Tibial nerve (tissue), 4 donors: Measurements from ENCODE around the gene TCEA2. TPM values are rescaled to one million over a fixed set of nuclear protein-coding genes. Genes with fewer than 3 reads are reported as not detected.

ENCODE experiments used
- DNase-seq, 2 donors: peaks; one replicate each; pipeline ENCODE4 v3.0.0-alpha.2; 2019; ENCODE audit warnings: low spot score in 2 of 2
- H3K27ac ChIP-seq, 4 donors: fragments of 200-600 bp; sonication (generic) in 3 of 4; one replicate each; pipeline ENCODE4 v1.5.1; 2017 to 2019; ENCODE audit warnings: mild to moderate bottlenecking in 1 of 4
- H3K27me3 ChIP-seq, 2 donors: fragments of 200-600 bp; sonication (generic) in 1 of 2; one replicate each; pipeline versions ENCODE4 v1.5.1 to v1.6.0; 2017 to 2019
- H3K36me3 ChIP-seq, 3 donors: fragments of 200-600 bp; sonication (generic); one replicate each; pipeline ENCODE4 v1.5.1; 2018 to 2019
- H3K4me1 ChIP-seq, 4 donors: fragments of 200-600 bp; sonication (generic) in 3 of 4; one replicate each; pipeline ENCODE4 v1.5.1; 2017 to 2019
- H3K4me3 ChIP-seq, 4 donors: fragments of 200-600 bp; sonication (generic) in 3 of 4; one replicate each; pipeline ENCODE4 v1.5.1; 2017 to 2019; ENCODE audit warnings: mild to moderate bottlenecking in 1 of 4, moderate library complexity in 1 of 4
- H3K9me3 ChIP-seq, 4 donors: fragments of 200-600 bp; sonication (generic) in 3 of 4; one replicate each; pipeline ENCODE4 v1.5.1; 2017 to 2019
- CTCF ChIP-seq, 5 experiments: fragments of 200-600 bp in 3 of 5; fragments of 450-650 bp in 2 of 5; sonication (generic) in 3 of 5; IDR thresholded peaks; one replicate each; pipeline ENCODE4 v1.5.1; 2016 to 2019; ENCODE audit warnings: antibody characterized with exemption in 5 of 5, mild to moderate bottlenecking in 3 of 5, moderate library complexity in 2 of 5
- EP300 ChIP-seq, 2 donors: sonication (generic); formaldehyde crosslinking; IDR thresholded peaks; one replicate each; pipeline ENCODE4 v1.6.1; 2017; ENCODE audit warnings: antibody characterized with exemption in 2 of 2, mild to moderate bottlenecking in 1 of 2
- POLR2A ChIP-seq, 2 donors: fragments of 450-650 bp; IDR thresholded peaks; one replicate each; pipeline ENCODE4 v1.6.1; 2017; ENCODE audit warnings: antibody characterized with exemption in 2 of 2, mild to moderate bottlenecking in 2 of 2, moderate library complexity in 2 of 2
- WGBS, 2 donors: methylation state at CpG; one replicate each; pipeline ENCODE4 v1.1.5; 2018; 5-methylcytosine and 5-hydroxymethylcytosine counted together
- total RNA-seq, 4 donors: library from RNA; depleted of rRNA; stranded (reverse); fragments of >200 nt; gene quantifications; one replicate each; pipeline ENCODE4 v1.1.0, GENCODE V29; 2016

The TCEA2 gene
- total RNA-seq, 4 donors from 2014 or later: 45.6 to 62.9 (median 59.2) TPM

GRCh38 chr20:64082126-64082731 lies 19.2 kb downstream of the TCEA2 start:
- H3K27me3 ChIP-seq: peaks cover 0 to 33% of the 10 kb centered on the region in 2 donors
- DNase-seq: no peak
- no peak overlapping the region for H3K4me3 ChIP-seq
- no peaks in the 10 kb centered on the region for H3K36me3 ChIP-seq
- peaks cover 0 to 63% (median 20%) of the 10 kb centered on the region in 4 donors for H3K4me1 ChIP-seq
- 27 to 35% methylated on average over 11 to 13 of the region's 13 CpGs for WGBS, 2 donors
- H3K9me3 ChIP-seq: peaks cover 0 to 5% (median 0%) of the 10 kb centered on the region in 4 donors
- TF ChIP-seq POLR2A (IDR thresholded peaks at IDR 0.05) (no peak), CTCF (IDR thresholded peaks at IDR 0.05) (no peak), EP300 (IDR thresholded peaks at IDR 0.05) (no peak)
- no peak overlapping the region for H3K27ac ChIP-seq

GRCh38 chr20:64082820-64083377 lies 19.9 kb downstream of the TCEA2 start:
- peaks cover 0 to 9% (median 0%) of the 10 kb centered on the region in 4 donors for H3K9me3 ChIP-seq
- no peak for DNase-seq
- no peaks in the 10 kb centered on the region for H3K36me3 ChIP-seq
- peaks cover 0 to 35% of the 10 kb centered on the region in 2 donors for H3K27me3 ChIP-seq
- peak overlapping the region in 3 of 4 donors; percentile 30 to 58 (median 48) for H3K4me3 ChIP-seq
- H3K27ac ChIP-seq: no peak overlapping the region
- peaks cover 0 to 62% (median 20%) of the 10 kb centered on the region in 4 donors for H3K4me1 ChIP-seq
- no peak for TF ChIP-seq CTCF (IDR thresholded peaks at IDR 0.05)
- no peak for TF ChIP-seq POLR2A (IDR thresholded peaks at IDR 0.05)
- TF ChIP-seq EP300 (IDR thresholded peaks at IDR 0.05): no peak
- WGBS, 2 donors: 29 to 30% methylated on average over 13 of the region's 13 CpGs

- peak in 1 of 2 donors; percentile 36 for DNase-seq
- peaks cover 0 to 37% of the 10 kb centered on the region in 2 donors for H3K27me3 ChIP-seq
- H3K4me3 ChIP-seq: peak overlapping the region; percentile 30 to 58 (median 39)
- no peaks in the 10 kb centered on the region for H3K36me3 ChIP-seq
- H3K4me1 ChIP-seq: peaks cover 0 to 57% (median 19%) of the 10 kb centered on the region in 4 donors
- WGBS, 2 donors: 0 to 1% methylated on average over 21 to 37 of the region's 52 CpGs
- TF ChIP-seq POLR2A (IDR thresholded peaks at IDR 0.05) (no peak), CTCF (IDR thresholded peaks at IDR 0.05) (peak; percentile 49 to 76 (median 65))
- peaks cover 0 to 12% (median 0%) of the 10 kb centered on the region in 4 donors for H3K9me3 ChIP-seq
- no peak overlapping the region for H3K27ac ChIP-seq
Measured at GRCh38 chr20:64083378-64083803, 20.4 kb downstream of the TCEA2 start.

- H3K36me3 ChIP-seq: no peaks in the 10 kb centered on the region
- TF ChIP-seq POLR2A (IDR thresholded peaks at IDR 0.05) (no peak), CTCF (IDR thresholded peaks at IDR 0.05) (peak in 1 of 5 experiments; percentile 3), EP300 (IDR thresholded peaks at IDR 0.05) (no peak)
- peaks cover 0 to 12% (median 0%) of the 10 kb centered on the region in 4 donors for H3K9me3 ChIP-seq
- H3K27me3 ChIP-seq: peaks cover 0 to 37% of the 10 kb centered on the region in 2 donors
- H3K4me1 ChIP-seq: peaks cover 0 to 51% (median 13%) of the 10 kb centered on the region in 4 donors
- no peak for DNase-seq
- peak within 1 kb of the TSS; percentile 30 to 58 (median 39) for H3K4me3 ChIP-seq
- WGBS, 2 donors: 7 to 9% methylated on average over 20 to 25 of the region's 86 CpGs
- H3K27ac ChIP-seq: no peak within 1 kb of the TSS
Measured at GRCh38 chr20:64083804-64084684, 21.0 kb downstream of the TCEA2 start, which contains the start of gene LKAAEAR1. Gene LKAAEAR1, minus strand, starts transcription at chr20:64084398. Its CDS starts 179 bp downstream, at chr20:64084219.
